22Rv1 (cell line): ENCODE measurements around the gene VSIG2.

Source experiments
- CTCF ChIP-seq: fragments of 450-650 bp; IDR thresholded peaks from 2 replicates; pipeline ENCODE4 v1.5.1; 2017; ENCODE audit warnings: mild to moderate bottlenecking
- ZFX ChIP-seq: fragments of 450-650 bp; IDR thresholded peaks from 2 replicates; pipeline ENCODE4 v1.6.1; 2017; ENCODE audit warnings: antibody characterized with exemption, borderline replicate concordance

- TF ChIP-seq CTCF (no peak), ZFX (no peak)
Measured at GRCh38 chr11:124737638-124738305, 14.3 kb downstream of the VSIG2 start.
